H1 (cell line): ENCODE measurements around the gene OSBPL3. TPM values are rescaled to one million over a fixed set of nuclear protein-coding genes. Genes with fewer than 3 reads are reported as not detected.

Experiments
- CTCF ChIA-PET: fragments of 300-600 bp; sonication (Branson Sonifier 250); formaldehyde crosslinking; loops from one replicate; lab custom pipeline; 2021; ENCODE audit not compliant: partially characterized antibody; lab: Charles Lee
- POLR2A ChIA-PET: fragments of 300-600 bp; sonication (Branson Sonifier 250); formaldehyde crosslinking; loops from one replicate; lab custom pipeline; 2021; ENCODE audit warnings: inconsistent platforms; ENCODE audit not compliant: partially characterized antibody; lab: Charles Lee
- DNase-seq, 2 experiments: peaks; one replicate each; pipeline versions ENCODE4 v3.0.0 to v3.0.0-alpha.2; 2010 to 2022; ENCODE audit warnings: low spot score in 2 of 2, low read depth in 1 of 2, mixed read lengths in 1 of 2
- FAIRE-seq: peaks from 2 replicates; lab custom pipeline; 2011; peaks lifted over from hg19 to GRCh38; lab: Jason Lieb, UNC
- H2AFZ ChIP-seq: 2 replicates; pipeline ENCODE4 v1.8.1; 2012; ENCODE audit warnings: low read length, inconsistent platforms
- H2AK5ac ChIP-seq: 2 replicates; pipeline ENCODE4 v1.6.1; 2013; ENCODE audit warnings: low read depth, low read length
- H2BK120ac ChIP-seq: replicated peaks from 2 replicates; pipeline ENCODE3; 2013; ENCODE audit warnings: low read depth, low read length, inconsistent platforms
- H2BK12ac ChIP-seq: 2 replicates; pipeline ENCODE4 v1.6.1; 2013; ENCODE audit warnings: low read depth, low read length
- H2BK15ac ChIP-seq: 2 replicates; pipeline ENCODE4 v1.6.1; 2013; ENCODE audit warnings: low read length
- H2BK20ac ChIP-seq: 2 replicates; pipeline ENCODE4 v1.6.1; 2013; ENCODE audit warnings: low read length
- H2BK5ac ChIP-seq: 2 replicates; pipeline ENCODE4 v1.6.1; 2013; ENCODE audit warnings: low read depth, low read length
- H3K14ac ChIP-seq: 2 replicates; pipeline ENCODE4 v1.6.1; 2013; ENCODE audit warnings: inconsistent platforms; ENCODE audit not compliant: insufficient read length
- H3K18ac ChIP-seq: 2 replicates; pipeline ENCODE4 v1.6.1; 2013; ENCODE audit warnings: low read length; ENCODE audit errors: extremely low read depth
- H3K23ac ChIP-seq: 2 replicates; pipeline ENCODE4 v1.6.1; 2013; ENCODE audit warnings: inconsistent platforms; ENCODE audit not compliant: insufficient read length
- H3K23me2 ChIP-seq: 2 replicates; pipeline ENCODE4 v1.6.1; 2013; ENCODE audit warnings: low read depth, low read length
- H3K27ac ChIP-seq: 2 replicates; pipeline ENCODE4 v1.6.1; 2011; ENCODE audit warnings: low read depth, low read length, inconsistent platforms
- H3K27me3 ChIP-seq, 4 experiments: replicated peaks in 1 of 4; 1 replicate in 1 of 4; 2 replicates in 3 of 4; pipeline versions ENCODE4 v1.6.1 to v1.8.1; 2011 to 2013; ENCODE audit warnings: low read length in 3 of 4, mild to moderate bottlenecking in 3 of 4, inconsistent platforms in 2 of 4, mixed read lengths in 2 of 4, moderate library complexity in 1 of 4; ENCODE audit not compliant: control insufficient read depth in 3 of 4, insufficient read depth in 3 of 4; ENCODE audit errors: extremely low read depth in 1 of 4
- H3K36me3 ChIP-seq, 4 experiments: 2 replicates each; pipeline versions ENCODE4 v1.6.1 to v1.8.1; 2011 to 2013; ENCODE audit warnings: mild to moderate bottlenecking in 4 of 4, low read length in 3 of 4, moderate library complexity in 2 of 4, control low read depth in 1 of 4, inconsistent platforms in 1 of 4; ENCODE audit not compliant: insufficient read depth in 4 of 4, control insufficient read depth in 2 of 4
- H3K4ac ChIP-seq: replicated peaks from 2 replicates; pipeline ENCODE3; 2013; ENCODE audit warnings: low read length, low read depth, mixed read lengths, inconsistent platforms; ENCODE audit not compliant: insufficient read length
- H3K4me1 ChIP-seq, 4 experiments: replicated peaks in 1 of 4; 1 replicate in 1 of 4; 2 replicates in 3 of 4; pipeline versions ENCODE4 v1.6.1 to v1.8.1; 2011 to 2013; ENCODE audit warnings: low read length in 3 of 4, inconsistent platforms in 2 of 4, mixed read lengths in 1 of 4; ENCODE audit not compliant: insufficient read depth in 4 of 4, control insufficient read depth in 3 of 4
- H3K4me2 ChIP-seq, 2 experiments: 2 replicates each; pipeline versions ENCODE4 v1.6.1 to v1.8.1; 2011 to 2013; ENCODE audit warnings: low read depth in 2 of 2, low read length in 2 of 2, control low read depth in 1 of 2, inconsistent platforms in 1 of 2, mild to moderate bottlenecking in 1 of 2; ENCODE audit not compliant: insufficient read depth in 1 of 2
- H3K4me3 ChIP-seq, 4 experiments: fragments of 200-600, 300-600 bp in 1 of 4; sonication (generic), shearing (Covaris generic), sonication (Bioruptor Twin) in 1 of 4; 2 replicates each; pipeline versions ENCODE4 v1.5.1 to v1.8.1; 2011 to 2016; ENCODE audit warnings: low read length in 4 of 4, low read depth in 3 of 4, control low read depth in 2 of 4, inconsistent platforms in 2 of 4, mild to moderate bottlenecking in 2 of 4, mixed read lengths in 1 of 4, moderate library complexity in 1 of 4; ENCODE audit not compliant: insufficient read depth in 2 of 4; ENCODE audit errors: extremely low read depth in 1 of 4
- H3K56ac ChIP-seq: replicated peaks from 2 replicates; pipeline ENCODE3; 2013; ENCODE audit warnings: low read depth, mild to moderate bottlenecking, mixed read lengths, low read length, inconsistent platforms; ENCODE audit not compliant: insufficient read length
- H3K79me1 ChIP-seq: 2 replicates; pipeline ENCODE4 v1.6.1; 2013; ENCODE audit warnings: low read depth, low read length, control low read depth
- H3K79me2 ChIP-seq, 2 experiments: 2 replicates each; pipeline versions ENCODE4 v1.6.1 to v1.8.1; 2012 to 2013; ENCODE audit warnings: low read length in 2 of 2, mild to moderate bottlenecking in 2 of 2, inconsistent platforms in 1 of 2; ENCODE audit not compliant: insufficient read depth in 2 of 2, control insufficient read depth in 1 of 2
- H3K9ac ChIP-seq, 4 experiments: replicated peaks in 1 of 4; 1 replicate in 1 of 4; 2 replicates in 3 of 4; pipeline versions ENCODE4 v1.6.1 to v1.8.1; 2011 to 2013; ENCODE audit warnings: low read depth in 3 of 4, low read length in 3 of 4, control low read depth in 2 of 4, mild to moderate bottlenecking in 2 of 4, moderate library complexity in 2 of 4, inconsistent platforms in 1 of 4; ENCODE audit errors: extremely low read depth in 1 of 4
- H3K9me3 ChIP-seq, 2 experiments: 2 replicates each; pipeline versions ENCODE4 v1.6.1 to v1.8.1; 2012 to 2013; ENCODE audit warnings: mild to moderate bottlenecking in 2 of 2, moderate library complexity in 2 of 2, control low read depth in 1 of 2, inconsistent platforms in 1 of 2, low read depth in 1 of 2, low read length in 1 of 2, mixed read lengths in 1 of 2; ENCODE audit not compliant: insufficient read depth in 2 of 2
- H4K20me1 ChIP-seq, 2 experiments: replicated peaks in 1 of 2; 2 replicates each; pipeline versions ENCODE3 to v1.8.1; 2011 to 2013; ENCODE audit warnings: inconsistent platforms in 2 of 2, low read length in 2 of 2, mild to moderate bottlenecking in 1 of 2; ENCODE audit not compliant: insufficient read depth in 2 of 2, control insufficient read depth in 1 of 2
- H4K5ac ChIP-seq: 2 replicates; pipeline ENCODE4 v1.6.1; 2013; ENCODE audit warnings: low read length, low read depth, mixed read lengths, inconsistent platforms; ENCODE audit not compliant: insufficient read length
- H4K8ac ChIP-seq: 2 replicates; pipeline ENCODE4 v1.8.0; 2013; ENCODE audit warnings: mild to moderate bottlenecking, moderate library complexity, low read length, inconsistent platforms; ENCODE audit not compliant: insufficient read depth; ENCODE audit errors: extremely low read depth
- H4K91ac ChIP-seq: replicated peaks from 2 replicates; pipeline ENCODE3; 2013; ENCODE audit warnings: low read length, mixed read lengths, inconsistent platforms; ENCODE audit not compliant: insufficient read length
- ASH2L ChIP-seq: fragments of 200-600, 300-600 bp; sonication (generic); IDR thresholded peaks from one replicate; pipeline ENCODE4 v1.7.1; 2017; ENCODE audit warnings: low read length
- CTCF ChIP-seq, 3 experiments: IDR thresholded peaks; 1 replicate in 2 of 3; 2 replicates in 1 of 3; pipeline versions ENCODE4 v1.5.1 to v1.6.1; 2011; ENCODE audit warnings: low read length in 3 of 3, mild to moderate bottlenecking in 3 of 3, inconsistent platforms in 2 of 3, low read depth in 1 of 3, moderate library complexity in 1 of 3; ENCODE audit not compliant: insufficient read depth in 1 of 3; ENCODE audit errors: control extremely low read depth in 1 of 3
- RNF2 ChIP-seq: fragments of 200-900, 300-1000 bp; sonication (generic); IDR thresholded peaks from 2 replicates; pipeline ENCODE4 v1.7.1; 2016; ENCODE audit warnings: borderline replicate concordance, low read depth, mild to moderate bottlenecking, antibody characterized with exemption, low read length; ENCODE audit not compliant: poor library complexity, severe bottlenecking; ENCODE audit errors: missing control alignments
- WGBS, 2 experiments: shearing (Covaris generic) in 1 of 2; methylation state at CpG; one replicate each; pipeline versions ENCODE4 v1.1.6 to v1.1.7; 2013 to 2015; ENCODE audit warnings: low lambda C conversion rate in 2 of 2, mixed read lengths in 2 of 2, inconsistent platforms in 1 of 2, low coverage in 1 of 2, missing lambda C conversion rate in 1 of 2; ENCODE audit not compliant: insufficient replicate concordance in 2 of 2, insufficient coverage in 1 of 2, insufficient read length in 1 of 2; ENCODE audit errors: extremely low coverage in 1 of 2, missing lambda C conversion rate in 1 of 2; 5-methylcytosine and 5-hydroxymethylcytosine counted together
- polyA plus RNA-seq, 7 experiments: library from polyadenylated mRNA; depleted of rRNA in 3 of 7; stranded (reverse) in 5 of 7; unstranded in 2 of 7; fragments of >200 nt in 5 of 7; fragments of 200-250 nt in 2 of 7; gene quantifications; 1 replicate in 5 of 7; 2 replicates in 1 of 7; 4 replicates in 1 of 7; pipeline versions ENCODE4 v1.2.1 to v1.2.3, GENCODE V29; 2011 to 2013; ENCODE audit warnings: missing spikeins in 2 of 7, mixed read lengths in 2 of 7
- total RNA-seq: library from RNA; stranded (reverse); fragmentation: NEBNext Ultra II Directional; extraction: Animal tissue kit (Norgen Biotek cat#: 25700); gene quantifications from 2 replicates; pipeline ENCODE4 v1.2.1, GENCODE V29; 2021

Gene OSBPL3
- total and polyA plus RNA-seq, 2 of the 8 experiments (the other 6 are each of a cell fraction or from before 2014, with no cell fraction given), result 2.8 to 13.9 TPM

- no peak overlapping the region for H2BK120ac ChIP-seq
- H3K27ac ChIP-seq, result no peak overlapping the region
- 88 to 100% methylated on average over 1 to 2 of the region's 2 CpGs for whole genome bisulfite sequencing, 2 experiments
- H3K27me3 ChIP-seq, result no peaks in the 10 kb centered on the region
- DNase-seq (no peak), FAIRE-seq (no peak)
- no peak overlapping the region for H2AK5ac ChIP-seq
- H3K56ac ChIP-seq, result no peak overlapping the region
- H2BK15ac ChIP-seq, result no peak overlapping the region
- H3K9me3 ChIP-seq, result no peaks in the 10 kb centered on the region
- no peak overlapping the region for H2AFZ ChIP-seq
- no peaks in the 10 kb centered on the region for H4K20me1 ChIP-seq
- no peak overlapping the region for H2BK5ac ChIP-seq
- no peak overlapping the region for H2BK20ac ChIP-seq
- no peak overlapping the region for H3K18ac ChIP-seq
- ChIA-PET CTCF (interaction anchor here (1.1 kb wide), 1 partner anchor 71 kb away, joined by 3 read pairs; no protein-coding TSS in a partner anchor), POLR2A (no interaction called here)
- H4K5ac ChIP-seq, result no peak overlapping the region
- no peak overlapping the region for H4K8ac ChIP-seq
- no peak overlapping the region for H3K4ac ChIP-seq
- no peak overlapping the region for H3K23ac ChIP-seq
- no peak overlapping the region for H3K4me3 ChIP-seq
- H3K4me1 ChIP-seq, result no peaks in the 10 kb centered on the region
- no peak overlapping the region for H4K91ac ChIP-seq
- H3K14ac ChIP-seq, result no peak overlapping the region
- peaks cover 0 to 9% of the 10 kb centered on the region in 2 experiments; a peak in 1 of 4 replicates for H3K79me2 ChIP-seq
- no peaks in the 10 kb centered on the region for H3K36me3 ChIP-seq
- peaks cover 2% of the 10 kb centered on the region; the same call in 1 of the 2 replicates for H3K79me1 ChIP-seq
- H3K9ac ChIP-seq, result no peak overlapping the region
- H3K23me2 ChIP-seq, result no peaks in the 10 kb centered on the region
- no peak overlapping the region for H2BK12ac ChIP-seq
- H3K4me2 ChIP-seq, result no peak overlapping the region
- TF ChIP-seq CTCF (IDR thresholded peaks at IDR 0.05; ENCODE audit: control extremely low read depth in 1 of 3, insufficient read depth in 1 of 3, low read depth in 1 of 3, low read length in 3 of 3) (no peak), ASH2L (no peak), RNF2 (no peak)
Observed at GRCh38 chr7:24952464-24952863, 27.5 kb downstream of the OSBPL3 start.
